Activated T-cell treated with anti-CD3 and anti-CD28 coated beads, Interleukin-2, amount 50 U/mL, for 48 hours (primary cell): ENCODE results near the gene TM9SF3.

Source experiments
- DNase-seq, 2 experiments: peaks; one replicate each; pipeline ENCODE4 v3.0.0-alpha.2; 2020

TM9SF3 gene

DNA sequence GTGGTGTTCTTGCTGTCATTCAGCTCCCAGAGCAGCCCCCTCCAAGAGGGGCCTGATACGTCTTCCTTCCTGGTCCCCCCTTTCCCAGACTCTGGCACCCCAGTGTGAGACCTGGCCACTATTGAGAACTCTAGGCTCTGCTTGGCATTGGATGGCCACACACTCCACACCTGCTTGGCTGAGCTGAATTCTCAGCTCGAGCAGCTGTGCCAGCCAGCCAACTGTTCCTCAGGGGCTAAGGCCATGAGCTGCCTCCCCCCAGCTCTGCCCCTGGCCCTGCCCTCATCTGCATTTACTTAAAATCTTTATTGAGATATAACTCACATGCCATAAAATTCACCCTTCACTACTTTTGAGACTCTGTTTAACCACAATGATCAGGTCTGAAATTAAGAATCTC, 79.8 kb downstream of the TM9SF3 start:
- no peak for DNase-seq

DNA sequence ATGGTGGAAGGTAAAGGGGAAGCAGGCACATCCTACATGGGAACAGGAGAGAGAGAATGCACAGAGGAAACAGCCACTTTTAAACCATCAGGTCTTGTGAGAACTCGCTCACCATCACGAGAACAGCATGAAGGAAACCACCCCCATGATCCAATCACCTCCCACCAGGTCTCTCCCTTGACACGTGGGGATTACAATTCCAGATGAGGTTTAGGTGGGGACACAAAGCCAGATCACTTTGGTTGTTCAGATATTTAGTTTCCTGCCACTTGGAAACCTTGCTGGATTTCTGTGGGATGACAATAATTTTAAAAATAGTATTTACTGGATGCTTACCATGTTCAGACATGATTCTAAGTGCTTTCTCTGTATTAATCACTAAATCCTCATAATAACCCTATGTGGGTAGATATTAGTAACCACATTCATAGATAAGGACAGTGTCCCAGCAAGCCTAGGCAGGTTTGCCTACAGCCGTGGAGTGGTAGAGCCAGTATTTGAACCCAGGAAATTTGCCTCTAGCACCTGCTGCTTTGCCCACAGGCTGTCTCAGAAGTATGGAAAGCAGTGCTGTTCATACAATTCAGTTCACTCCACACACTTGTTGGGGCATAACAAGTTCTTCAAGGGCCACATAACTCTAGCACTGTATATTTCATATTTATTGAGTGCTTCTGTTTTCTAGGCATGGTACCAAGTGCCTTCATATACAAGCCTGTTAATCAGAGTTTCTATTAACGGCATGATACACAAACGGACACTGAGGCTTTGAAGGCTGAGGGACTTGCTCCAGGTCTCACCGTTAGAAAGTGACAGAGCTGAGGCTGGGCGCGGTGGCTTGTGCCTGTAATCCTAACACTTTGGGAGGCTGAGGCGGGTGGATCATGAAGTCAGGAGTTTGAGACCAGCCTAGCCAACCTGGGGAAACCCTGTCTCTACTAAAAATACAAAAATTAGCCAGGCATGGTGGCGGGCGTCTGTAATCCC, 81.4 kb downstream of the TM9SF3 start:
- no peak for DNase-seq

DNA sequence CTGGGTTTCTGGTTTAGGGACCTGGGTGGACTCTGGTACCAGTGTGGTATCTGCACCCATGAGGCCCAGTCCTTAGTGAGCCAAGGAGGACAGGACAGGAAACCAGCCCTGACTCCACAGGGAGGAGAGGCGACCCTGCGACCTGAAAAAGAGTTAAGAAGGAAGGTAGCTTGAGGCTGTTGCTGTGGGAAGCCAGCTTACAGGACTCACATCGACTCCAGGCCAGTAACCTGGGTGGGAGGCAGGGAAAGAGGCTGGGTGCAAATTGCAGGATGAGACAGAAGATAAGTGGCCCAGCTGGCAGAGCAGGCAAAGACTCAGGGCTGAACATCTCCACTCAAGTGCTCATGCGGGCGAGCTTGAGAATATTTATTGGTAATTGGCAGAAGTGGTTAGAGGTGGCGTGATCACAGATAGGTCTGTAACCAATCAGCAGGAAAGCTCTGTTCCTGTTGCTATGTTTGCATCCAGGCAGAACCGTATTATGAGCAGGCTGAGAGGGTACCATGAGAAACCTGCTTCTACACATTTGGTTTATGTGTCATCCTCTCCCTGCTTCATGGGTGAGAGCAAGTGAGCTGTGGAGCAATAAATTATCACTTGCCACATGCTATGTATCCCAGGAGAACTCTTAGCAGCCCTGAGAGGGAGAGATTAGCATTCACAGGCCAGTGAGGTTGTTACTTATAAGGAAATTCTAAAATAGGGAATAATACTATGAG, 84.1 kb downstream of the TM9SF3 start:
- DNase-seq, result no peak

DNA sequence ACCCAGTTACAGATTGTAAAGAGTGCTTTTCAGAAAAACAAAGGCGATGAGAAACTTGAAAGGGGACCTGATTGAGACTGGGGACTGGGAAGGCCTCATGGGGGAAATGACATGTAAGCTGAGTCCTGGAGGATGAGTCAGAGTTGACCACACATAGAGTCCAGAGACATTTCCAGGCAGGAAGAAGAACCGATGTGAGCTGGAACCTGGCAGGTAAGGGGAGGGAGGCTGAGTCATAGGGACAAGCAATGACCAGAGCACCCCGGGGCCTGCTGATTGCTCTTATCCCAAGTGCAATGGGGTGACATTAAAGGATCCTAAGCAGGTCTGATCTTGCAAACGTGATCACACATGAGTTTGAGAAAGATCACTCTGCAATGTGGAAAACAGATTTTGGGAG, 84.8 kb downstream of the TM9SF3 start:
- no peak for DNase-seq

DNA sequence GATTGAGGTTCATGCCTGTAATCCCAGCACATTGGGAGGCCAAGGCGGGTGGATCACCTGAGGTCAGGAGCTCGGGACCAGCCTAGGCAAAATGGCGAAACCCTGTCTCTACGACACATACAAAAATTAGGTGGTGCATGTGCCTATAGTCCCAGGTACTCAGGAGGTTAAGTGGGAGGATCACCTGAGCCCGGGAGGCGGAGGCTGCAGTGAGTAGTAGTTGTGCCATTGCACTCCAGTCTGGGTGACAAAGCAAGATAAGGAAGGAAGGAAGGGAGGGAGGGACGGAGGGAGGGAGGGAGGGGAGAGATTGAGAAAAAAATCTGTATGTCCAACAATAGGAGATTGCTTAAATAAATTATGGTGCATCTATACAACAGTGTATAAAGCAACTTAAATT, 86.3 kb downstream of the TM9SF3 start:
- no peak for DNase-seq

DNA sequence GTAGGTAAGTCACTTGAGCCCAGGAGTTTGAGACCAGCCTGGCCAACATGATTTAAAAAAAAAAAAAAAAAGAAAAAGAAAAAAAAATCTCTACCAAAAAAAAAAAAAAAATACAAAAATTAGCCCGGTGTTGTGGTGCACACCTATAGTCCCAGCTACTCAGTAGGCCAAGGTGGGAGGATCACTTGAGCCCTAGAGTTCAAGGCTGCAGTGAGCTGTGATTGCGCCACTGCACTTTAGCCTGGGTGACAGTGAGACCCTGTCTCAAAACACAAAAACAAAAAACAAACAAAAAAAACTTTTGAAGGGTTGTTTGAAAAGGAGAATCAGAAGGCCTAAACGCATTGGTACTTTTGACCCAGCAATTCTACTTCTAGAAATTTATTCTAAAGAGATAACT, 86.8 kb downstream of the TM9SF3 start:
- DNase-seq, result no peak

DNA sequence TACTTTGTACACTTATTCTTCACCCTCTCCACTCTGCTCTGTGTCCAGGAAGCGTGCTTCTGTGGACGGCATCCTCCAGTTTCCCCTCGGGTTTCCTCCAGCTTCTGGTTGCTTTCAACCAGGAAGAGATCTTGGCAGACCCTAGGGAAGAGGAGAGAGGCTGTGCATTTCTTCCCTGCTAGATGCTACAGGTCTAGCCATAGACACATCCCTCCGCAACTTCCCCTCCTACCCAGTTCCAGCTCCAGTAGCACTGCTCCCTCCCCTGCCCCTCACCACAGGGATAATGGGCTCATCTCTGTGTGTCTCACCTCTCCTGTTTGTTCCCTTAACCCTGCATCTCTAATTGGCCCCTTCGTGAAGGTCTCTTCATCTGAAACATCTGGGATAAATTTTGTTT, 89.4 kb downstream of the TM9SF3 start:
- no peak for DNase-seq

DNA sequence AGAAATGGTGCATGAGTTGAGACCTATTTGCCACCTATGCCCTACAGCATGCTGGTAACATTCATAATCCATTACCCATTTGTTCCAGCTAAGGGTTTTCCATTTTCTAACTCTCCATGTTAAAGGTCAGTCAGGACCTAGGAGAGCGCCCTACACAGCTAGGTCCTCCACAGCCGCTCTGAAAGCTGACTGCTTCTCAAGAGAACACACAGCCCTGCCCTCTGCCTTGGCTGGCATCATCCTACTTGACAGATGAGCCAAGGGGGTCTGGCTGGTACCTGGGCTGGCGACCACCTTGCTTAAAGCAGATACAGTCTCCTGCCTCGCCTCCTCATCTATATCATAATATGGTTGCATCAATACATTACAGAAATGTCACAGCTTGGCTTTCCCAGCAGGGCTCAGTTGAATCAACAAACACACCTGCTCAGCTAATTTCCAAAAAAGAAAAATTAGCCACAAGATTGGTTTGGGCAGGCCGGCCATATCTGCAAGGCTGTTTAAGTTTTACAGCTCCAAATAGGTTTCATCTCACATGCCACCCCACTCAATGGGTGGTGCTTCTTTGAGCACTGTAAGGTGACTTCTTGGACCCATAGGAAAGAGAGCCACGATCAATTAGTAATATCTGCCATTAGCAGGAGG, 90.4 kb downstream of the TM9SF3 start:
- DNase-seq, result no peak

DNA sequence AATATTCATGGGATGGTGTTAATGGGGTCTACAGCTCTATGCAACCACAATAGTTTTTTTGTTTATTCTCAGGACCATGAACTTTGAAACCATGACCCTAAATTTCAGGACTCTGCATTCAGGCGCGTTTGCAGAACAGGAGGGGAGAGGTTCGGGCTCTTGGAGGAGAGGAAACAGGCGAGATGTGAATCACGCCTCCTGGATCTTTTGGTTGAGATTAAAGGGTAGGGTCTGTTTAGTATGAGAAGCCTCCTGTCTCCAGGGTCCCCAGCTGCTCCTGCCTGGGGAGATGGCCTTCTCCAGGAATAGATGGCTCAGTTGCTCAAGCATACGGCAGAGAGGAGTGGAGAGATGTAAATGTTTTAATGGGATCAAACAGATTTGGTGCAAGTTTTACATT, 91.3 kb downstream of the TM9SF3 start:
- DNase-seq, result no peak

DNA sequence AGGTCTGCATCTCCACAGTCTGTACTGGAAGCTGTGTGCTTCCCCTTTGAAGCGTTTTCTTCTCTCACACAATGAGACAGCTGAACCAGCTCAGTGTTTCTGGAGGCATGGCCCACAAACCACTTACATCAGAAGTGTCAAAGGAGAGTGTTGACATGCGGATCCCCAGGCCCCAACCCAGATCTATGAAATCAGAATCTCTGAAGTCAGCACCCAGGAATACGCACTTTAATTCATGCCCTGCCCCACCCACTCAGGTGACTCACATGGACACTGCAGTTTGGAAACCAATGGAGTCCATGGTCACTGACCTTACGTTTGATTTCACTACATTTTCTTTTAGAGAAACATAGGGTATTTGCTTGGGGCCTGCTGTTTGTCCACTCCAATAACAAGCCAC, 92.1 kb downstream of the TM9SF3 start:
- no peak for DNase-seq

DNA sequence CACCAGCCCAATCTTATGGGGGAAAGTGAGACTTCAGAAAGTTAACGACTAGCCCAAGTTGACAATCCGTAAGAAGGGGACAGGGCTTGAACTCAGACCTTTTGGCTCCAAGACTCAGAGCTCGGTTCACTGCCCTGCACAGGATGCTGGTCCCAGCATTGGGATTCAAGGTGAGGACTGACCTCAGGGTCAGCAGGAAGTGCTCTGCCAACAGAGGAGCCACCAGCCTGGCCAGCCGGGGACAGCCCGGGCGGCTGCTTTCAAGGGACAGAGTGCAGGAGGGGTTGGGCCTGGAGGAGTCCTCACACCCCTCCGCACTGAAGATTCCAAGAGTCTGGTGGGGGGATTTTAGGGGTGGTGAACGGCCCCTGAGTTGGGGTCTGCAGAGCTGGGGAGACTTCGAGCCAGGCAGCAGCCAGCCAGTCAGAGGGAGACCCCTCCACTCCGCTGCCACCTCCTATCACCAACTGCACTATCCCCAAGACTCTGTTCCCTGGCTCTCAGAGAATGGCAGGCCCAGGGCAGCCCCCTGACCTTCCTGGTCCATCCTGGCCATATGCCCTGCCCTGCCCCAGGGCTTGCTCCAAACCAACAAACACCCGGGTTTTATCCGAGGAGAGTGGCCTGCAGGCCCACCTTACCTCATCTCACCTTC, 92.8 kb downstream of the TM9SF3 start:
- no peak for DNase-seq

DNA sequence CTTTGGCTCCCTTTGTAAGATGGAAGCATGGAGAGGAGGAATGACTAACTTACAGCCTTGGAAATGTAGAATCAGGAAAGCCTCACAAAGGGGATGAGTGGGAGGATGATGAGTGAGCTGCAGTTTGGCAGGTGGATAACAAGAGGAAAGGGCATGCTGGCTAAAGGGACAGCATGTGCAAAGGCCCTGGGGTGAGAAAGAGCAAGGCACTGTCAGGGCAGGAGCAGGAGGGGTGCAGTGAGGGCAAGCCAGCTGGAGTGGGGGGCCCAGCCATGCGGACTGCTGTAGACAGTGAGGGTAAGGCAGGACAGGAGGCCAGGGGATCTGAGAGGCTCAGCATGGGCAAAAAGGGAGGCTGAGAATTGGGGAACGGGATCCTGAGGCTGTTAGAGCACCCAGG, 93.6 kb downstream of the TM9SF3 start:
- DNase-seq, result no peak

DNA sequence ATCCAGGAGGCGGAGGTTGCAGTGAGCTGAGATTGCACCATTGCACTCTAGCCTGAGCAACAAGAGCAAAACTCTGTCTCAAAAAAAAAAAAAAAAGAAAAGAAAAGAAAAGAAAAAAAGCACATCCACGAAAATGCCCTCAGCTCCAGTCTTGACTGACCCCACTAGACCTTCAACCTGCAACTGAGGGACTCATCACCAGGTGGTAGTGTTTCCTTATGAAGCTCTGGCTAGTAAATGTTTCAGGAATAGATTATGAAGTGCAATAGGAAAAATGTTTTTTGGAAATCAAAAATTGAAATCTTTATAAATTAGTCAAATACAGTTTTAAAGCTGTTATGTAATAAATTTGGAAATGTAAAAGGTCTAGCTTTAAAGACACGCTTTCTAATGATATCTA, 95.5 kb downstream of the TM9SF3 start:
- DNase-seq, result no peak

DNA sequence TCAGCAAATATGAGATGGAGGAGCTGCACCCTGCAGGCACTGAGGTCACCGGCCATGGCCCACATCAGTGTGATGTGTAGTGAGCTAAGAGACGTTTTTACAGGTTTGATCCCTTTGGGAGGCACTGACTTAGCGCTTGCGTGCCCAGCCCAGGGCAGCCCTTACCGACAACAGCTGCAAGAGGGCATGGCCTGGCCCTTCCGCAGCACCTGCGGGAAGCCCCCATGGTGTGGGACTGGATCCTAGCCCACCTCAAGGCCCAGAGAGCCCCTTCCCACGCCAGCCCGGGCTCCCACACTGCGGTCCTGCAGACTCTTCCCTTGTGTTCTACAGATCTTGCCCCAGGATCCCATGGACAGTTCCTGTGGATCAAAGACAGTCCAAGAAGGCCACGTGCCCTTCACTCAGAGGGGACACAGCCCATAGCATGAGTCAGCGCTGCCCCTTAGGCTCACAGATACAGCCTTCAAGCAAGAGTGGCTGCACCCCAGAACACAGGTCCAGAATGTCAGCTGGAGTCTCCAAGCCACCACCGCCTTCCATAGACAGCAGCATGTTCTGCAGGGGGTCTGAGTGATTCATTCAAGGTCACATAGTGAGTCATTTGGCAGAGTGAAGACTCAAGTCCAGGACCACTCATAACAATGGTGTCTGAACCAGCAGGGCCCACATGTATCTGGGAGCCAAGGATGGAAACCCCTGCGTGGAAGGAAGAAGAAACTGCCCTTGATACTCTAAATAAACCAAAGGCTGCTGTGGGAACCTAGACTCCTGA, 98.5 kb downstream of the TM9SF3 start:
- no peak for DNase-seq

DNA sequence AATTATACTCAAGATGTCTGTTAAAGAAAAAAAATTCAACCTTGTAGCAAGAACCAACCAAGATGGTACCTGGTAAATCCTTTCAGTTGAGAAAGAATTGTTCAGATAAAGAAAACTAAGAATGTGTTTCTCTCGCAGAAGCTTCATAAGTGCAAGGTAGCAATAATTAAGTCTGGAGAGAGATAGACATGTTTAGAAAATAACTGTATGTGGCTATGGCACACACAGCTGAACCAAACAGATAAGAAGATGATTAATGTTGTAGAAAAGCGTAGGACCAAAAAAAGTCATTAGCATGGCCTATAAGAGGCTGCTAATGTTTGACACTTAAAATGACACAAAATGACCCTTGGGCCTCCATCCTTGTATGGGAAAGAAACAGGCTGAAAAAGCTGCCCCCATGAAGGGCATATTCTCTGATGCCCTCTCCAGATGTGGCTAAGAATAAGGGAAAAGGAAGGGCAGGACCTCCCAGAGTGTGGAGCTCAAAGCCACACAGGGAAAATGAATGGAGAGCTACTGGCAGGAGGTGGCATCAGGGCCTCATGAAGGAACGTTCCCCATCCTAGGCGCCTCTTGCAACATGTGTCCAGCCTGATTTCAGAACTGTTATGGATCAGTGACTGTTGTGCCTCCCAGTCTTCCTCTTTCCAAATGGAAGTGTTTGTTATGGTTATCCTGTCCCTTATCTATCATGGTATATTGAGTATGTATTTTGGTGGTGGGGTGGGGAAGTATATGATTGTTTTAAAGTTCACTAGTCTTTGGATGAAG, 103.8 kb downstream of the TM9SF3 start:
- DNase-seq, result no peak

DNA sequence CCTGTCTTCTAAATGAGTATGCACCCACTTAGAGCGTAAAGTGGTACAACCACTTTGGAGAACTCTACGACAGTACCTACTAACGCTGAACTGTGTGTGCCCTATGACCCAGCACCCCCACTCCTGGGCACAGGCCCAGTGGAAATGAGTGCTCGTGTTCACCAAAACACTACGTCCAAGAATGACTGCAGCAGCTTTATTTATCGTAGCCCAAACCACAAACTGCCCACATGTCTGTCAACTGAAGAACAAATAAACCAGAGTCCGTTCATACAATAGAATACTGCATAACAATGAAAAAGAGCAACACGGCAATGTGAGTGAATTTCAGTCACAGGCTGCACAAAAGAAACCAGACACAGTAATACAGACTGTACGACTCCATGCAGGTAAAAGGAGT, 108.5 kb downstream of the TM9SF3 start:
- DNase-seq, result no peak

DNA sequence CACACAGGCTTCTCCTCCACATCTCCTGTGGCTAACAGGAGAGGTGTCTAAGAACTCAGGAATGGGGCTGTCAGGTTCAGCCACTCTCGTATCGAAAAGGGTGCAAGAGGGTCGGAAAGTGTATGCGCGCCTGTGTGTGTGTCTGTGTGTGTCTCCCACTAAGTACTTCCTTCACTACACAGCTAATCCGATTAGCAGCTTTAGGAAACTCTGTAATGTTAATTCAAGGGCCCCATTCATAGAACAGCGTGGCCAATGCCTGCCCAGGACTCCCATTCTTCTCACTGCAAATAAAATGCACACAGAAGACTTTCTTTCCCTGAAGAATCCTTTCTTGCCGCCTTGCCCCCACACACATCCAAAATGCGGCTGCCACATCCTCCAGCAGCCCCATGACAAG, 112.9 kb downstream of the TM9SF3 start:
- no peak for DNase-seq

DNA sequence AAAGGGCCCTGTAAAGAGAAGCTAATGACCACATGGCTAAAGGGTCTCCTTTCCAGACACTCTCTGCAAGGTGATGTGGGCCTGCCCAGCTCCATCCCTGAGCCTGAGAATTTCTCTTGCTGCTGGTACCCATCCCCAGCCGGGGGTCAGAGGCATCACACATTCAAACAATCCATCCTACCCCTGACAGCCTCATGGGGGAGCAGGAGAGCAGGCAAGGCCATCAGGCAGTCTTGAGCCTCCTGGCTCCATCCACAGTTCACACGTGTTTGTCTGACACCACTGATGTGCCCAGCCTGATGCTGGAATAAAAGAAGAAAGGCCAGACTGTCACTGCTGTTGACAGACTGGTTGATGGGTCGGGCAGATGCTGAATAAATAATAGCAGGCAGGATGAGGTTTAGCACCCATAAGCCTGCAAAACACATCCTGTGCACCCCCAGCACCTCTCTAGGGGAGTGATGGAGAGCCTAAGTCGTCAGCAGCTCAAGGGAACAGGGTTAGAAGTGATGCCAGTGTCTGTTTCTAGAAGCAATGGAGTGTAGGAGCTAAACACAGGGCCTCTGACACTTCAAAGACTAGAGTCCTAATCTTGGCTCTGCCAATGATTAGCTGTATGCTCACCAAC, 116.6 kb downstream of the TM9SF3 start:
- peak; percentile 49 to 51 for DNase-seq

DNA sequence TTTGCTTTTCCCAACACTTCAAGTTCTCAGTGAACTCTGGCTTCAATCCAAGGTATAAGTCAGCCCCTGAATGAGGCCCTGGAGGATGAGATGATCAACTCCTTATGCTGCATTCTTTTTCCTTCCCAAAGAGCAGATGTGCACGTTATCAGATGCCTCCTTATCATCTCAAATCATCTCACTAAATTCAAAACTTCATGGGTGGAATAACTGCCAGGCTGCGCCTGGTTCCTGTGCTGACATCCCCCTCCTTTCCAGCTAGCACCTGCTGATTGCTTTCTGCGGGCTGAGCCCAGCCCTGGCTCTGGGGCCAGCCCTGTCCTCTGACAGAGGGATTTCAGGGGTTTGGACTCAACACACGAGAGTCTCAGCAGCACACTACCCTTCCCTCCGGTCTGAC, 118.0 kb downstream of the TM9SF3 start:
- no peak for DNase-seq
